WI38 (cell line): ENCODE data around the gene NOL9.

Experiments used
- H3K4me3 ChIP-seq: 2 replicates; pipeline ENCODE4 v1.5.1; 2011; ENCODE audit warnings: low read depth, mild to moderate bottlenecking, control low read depth, low read length
- TF ChIP-seq, protein P1 (sequence below): IDR thresholded peaks from 2 replicates; pipeline ENCODE4 v1.5.1; 2012; ENCODE audit warnings: low read depth, mild to moderate bottlenecking, control low read depth, low read length

NOL9 gene

GRCh38 chr1:6581561-6582305 lies 27.4 kb upstream of the NOL9 start:
- TF ChIP-seq, protein P1, sequence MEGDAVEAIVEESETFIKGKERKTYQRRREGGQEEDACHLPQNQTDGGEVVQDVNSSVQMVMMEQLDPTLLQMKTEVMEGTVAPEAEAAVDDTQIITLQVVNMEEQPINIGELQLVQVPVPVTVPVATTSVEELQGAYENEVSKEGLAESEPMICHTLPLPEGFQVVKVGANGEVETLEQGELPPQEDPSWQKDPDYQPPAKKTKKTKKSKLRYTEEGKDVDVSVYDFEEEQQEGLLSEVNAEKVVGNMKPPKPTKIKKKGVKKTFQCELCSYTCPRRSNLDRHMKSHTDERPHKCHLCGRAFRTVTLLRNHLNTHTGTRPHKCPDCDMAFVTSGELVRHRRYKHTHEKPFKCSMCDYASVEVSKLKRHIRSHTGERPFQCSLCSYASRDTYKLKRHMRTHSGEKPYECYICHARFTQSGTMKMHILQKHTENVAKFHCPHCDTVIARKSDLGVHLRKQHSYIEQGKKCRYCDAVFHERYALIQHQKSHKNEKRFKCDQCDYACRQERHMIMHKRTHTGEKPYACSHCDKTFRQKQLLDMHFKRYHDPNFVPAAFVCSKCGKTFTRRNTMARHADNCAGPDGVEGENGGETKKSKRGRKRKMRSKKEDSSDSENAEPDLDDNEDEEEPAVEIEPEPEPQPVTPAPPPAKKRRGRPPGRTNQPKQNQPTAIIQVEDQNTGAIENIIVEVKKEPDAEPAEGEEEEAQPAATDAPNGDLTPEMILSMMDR, result no peak
- H3K4me3 ChIP-seq, result no peak overlapping the region

- peak overlapping the region; percentile 82 for H3K4me3 ChIP-seq
- TF ChIP-seq, protein P1, result no peak
These were observed 26.5 kb upstream of the NOL9 start for GRCh38 chr1:6580593-6581409.

GRCh38 chr1:6580119-6580592 lies 25.8 kb upstream of the NOL9 start:
- TF ChIP-seq, protein P1, result no peak
- peak overlapping the region; percentile 82 for H3K4me3 ChIP-seq

DNA sequence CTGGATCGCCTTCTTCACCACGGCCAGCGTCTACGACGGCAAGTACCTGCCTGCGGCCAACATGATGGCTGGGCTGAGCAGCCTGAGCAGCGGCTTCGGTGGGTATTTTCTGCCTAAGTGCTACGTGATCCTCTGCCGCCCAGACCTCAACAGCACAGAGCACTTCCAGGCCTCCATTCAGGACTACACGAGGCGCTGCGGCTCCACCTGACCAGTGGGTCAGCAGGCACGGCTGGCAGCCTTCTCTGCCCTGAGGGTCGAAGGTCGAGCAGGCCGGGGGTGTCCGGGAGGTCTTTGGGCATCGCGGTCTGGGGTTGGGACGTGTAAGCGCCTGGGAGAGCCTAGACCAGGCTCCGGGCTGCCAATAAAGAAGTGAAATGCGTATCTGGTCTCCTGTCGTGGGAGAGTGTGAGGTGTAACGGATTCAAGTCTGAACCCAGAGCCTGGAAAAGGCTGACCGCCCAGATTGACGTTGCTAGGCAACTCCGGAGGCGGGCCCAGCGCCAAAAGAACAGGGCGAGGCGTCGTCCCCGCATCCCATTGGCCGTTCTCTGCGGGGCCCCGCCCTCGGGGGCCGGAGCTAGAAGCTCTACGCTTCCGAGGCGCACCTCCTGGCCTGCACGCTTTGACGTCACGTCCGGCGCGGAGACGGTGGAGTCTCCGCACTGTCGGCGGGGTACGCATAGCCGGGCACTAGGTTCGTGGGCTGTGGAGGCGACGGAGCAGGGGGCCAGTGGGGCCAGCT lies 25.2 kb upstream of the NOL9 start, which contains the start of gene ZBTB48:
ZBTB48 (plus strand) TSS at position 621 of the 745 bp plus-strand sequence. CDS start 616 bp downstream, outside the sequence.
- peak within 1 kb of the TSS; percentile 82 for H3K4me3 ChIP-seq
- TF ChIP-seq, protein P1, result no peak

- TF ChIP-seq, protein P1, result no peak
- H3K4me3 ChIP-seq, result no peak overlapping the region
These were observed 24.5 kb upstream of the NOL9 start for GRCh38 chr1:6578624-6579373.

DNA sequence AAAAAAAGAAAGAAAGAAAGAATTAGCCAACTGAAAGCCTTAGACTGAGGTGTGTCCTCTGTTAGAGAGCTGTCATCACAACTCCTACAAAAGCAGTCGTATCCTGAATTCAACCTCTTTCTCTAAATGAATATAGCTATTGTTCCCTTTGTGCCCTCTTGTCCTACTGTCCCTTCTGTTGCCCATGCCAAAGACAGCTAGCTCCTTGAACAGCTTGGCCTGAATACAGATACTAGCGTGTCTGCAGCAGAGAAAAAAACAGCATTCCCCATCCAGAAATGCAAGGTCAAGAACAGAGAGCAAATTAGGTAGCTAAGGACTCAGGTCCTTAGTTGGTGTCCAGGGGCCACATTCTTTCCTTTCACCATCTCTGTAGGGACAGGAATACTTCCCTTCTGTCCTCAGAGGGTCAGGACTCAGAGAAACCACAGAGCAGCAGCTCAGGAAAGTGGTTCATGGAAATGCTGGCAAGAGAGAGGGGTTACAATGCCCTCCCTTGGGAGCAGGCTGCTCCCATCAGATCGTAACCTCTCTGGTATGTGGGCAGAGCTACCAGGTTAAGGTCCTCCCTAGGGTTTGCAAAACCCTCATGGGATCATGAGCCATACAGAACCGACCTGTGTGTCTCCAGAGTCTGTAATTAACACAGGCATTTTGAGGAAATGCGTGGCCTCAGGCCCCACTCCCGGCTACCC lies 23.7 kb upstream of the NOL9 start:
- H3K4me3 ChIP-seq, result no peak overlapping the region
- TF ChIP-seq, protein P1, result no peak
